CD4-positive, alpha-beta T cell (primary cell): ENCODE results near the gene SMIM41. TPM values are rescaled to one million over a fixed set of nuclear protein-coding genes. Genes with fewer than 3 reads are reported as not detected.
A peak's percentile ranks its signal among the peaks of the same experiment; 100 is the strongest.

Source experiments
- ATAC-seq: fragments of 200-7000 bp; cut with Tn5 transposase; one replicate; pipeline ENCODE4 v1.10.0; 2022; ENCODE audit warnings: mild to moderate bottlenecking; ENCODE audit not compliant: poor library complexity
- CTCF ChIA-PET: fragments of 350-600 bp; sonication (Branson Sonifier 250); formaldehyde crosslinking; loops from one replicate; lab custom pipeline; 2021; ENCODE audit warnings: antibody characterized with exemption, inconsistent platforms; lab: Charles Lee
- POLR2A ChIA-PET: fragments of 350-600 bp; sonication (Branson Sonifier 250); formaldehyde crosslinking; loops from one replicate; lab custom pipeline; 2021; ENCODE audit warnings: antibody characterized with exemption, inconsistent platforms; lab: Charles Lee
- DNase-seq, 14 experiments: peaks; one replicate each; pipeline ENCODE4 v3.0.0-alpha.2; 2013 to 2020; ENCODE audit warnings: mixed read lengths in 2 of 14
- H3K27ac ChIP-seq, 2 donors: one replicate each; pipeline versions ENCODE4 v1.5.1 to v1.7.0; 2013; ENCODE audit warnings: low read length in 2 of 2, low read depth in 1 of 2, mild to moderate bottlenecking in 1 of 2
- H3K27me3 ChIP-seq, 2 experiments: 1 replicate in 1 of 2; 2 replicates in 1 of 2; pipeline versions ENCODE4 v1.6.1 to v1.7.0; 2013; ENCODE audit warnings: low read length in 2 of 2, control low read depth in 1 of 2, mild to moderate bottlenecking in 1 of 2, moderate library complexity in 1 of 2; ENCODE audit not compliant: insufficient read depth in 2 of 2, control insufficient read depth in 1 of 2
- H3K36me3 ChIP-seq: one replicate; pipeline ENCODE4 v1.6.1; 2013; ENCODE audit warnings: low read length, control low read depth; ENCODE audit not compliant: insufficient read depth
- H3K4me1 ChIP-seq: one replicate; pipeline ENCODE4 v1.6.1; 2013; ENCODE audit warnings: low read length, control low read depth; ENCODE audit not compliant: insufficient read depth
- H3K4me3 ChIP-seq: one replicate; pipeline ENCODE4 v1.5.1; 2013; ENCODE audit warnings: mild to moderate bottlenecking, low read length, moderate library complexity
- H3K9me3 ChIP-seq, 2 experiments: 1 replicate in 1 of 2; 2 replicates in 1 of 2; pipeline versions ENCODE4 v1.6.1 to v1.7.0; 2013; ENCODE audit warnings: low read length in 2 of 2, mild to moderate bottlenecking in 2 of 2, control low read depth in 1 of 2, moderate library complexity in 1 of 2; ENCODE audit not compliant: control insufficient read depth in 1 of 2, insufficient read depth in 1 of 2
- H3K27ac Mint-ChIP-seq: one replicate; pipeline ENCODE4 v1.8.0; 2020; ENCODE audit warnings: mixed read lengths
- H3K27me3 Mint-ChIP-seq: one replicate; pipeline ENCODE4 v1.8.0; 2021; ENCODE audit warnings: mixed read lengths
- H3K36me3 Mint-ChIP-seq: one replicate; pipeline ENCODE4 v1.8.0; 2021; ENCODE audit warnings: low read depth, mixed read lengths
- H3K4me1 Mint-ChIP-seq: one replicate; pipeline ENCODE4 v1.8.0; 2021; ENCODE audit warnings: low read depth, mixed read lengths
- H3K4me3 Mint-ChIP-seq: one replicate; pipeline ENCODE4 v1.8.0; 2020; ENCODE audit warnings: mild to moderate bottlenecking, mixed read lengths
- H3K9me3 Mint-ChIP-seq: one replicate; pipeline ENCODE4 v1.8.0; 2020; ENCODE audit warnings: mixed read lengths
- intact Hi-C, 2 experiments: fragments of 100-400 bp; cut with DNase I in 1 of 2; cut with micrococcal nuclease in 1 of 2; formaldehyde crosslinking; loops; one replicate each; pipeline versions ENCODE4 v1.15.1 to v1.9.0; 2023 to 2025; cut with DNase I, micrococcal nuclease
- total RNA-seq, 174 experiments: library from RNA in 2 of 174; stranded (reverse) in 2 of 174; gene quantifications; one replicate each; pipeline ENCODE4 v1.2.3 and lab custom pipeline; 2021 to 2026
- TF ChIP-seq, protein P1 (sequence below): fragments of 200-600 bp; IDR thresholded peaks from one replicate; pipeline ENCODE4 v1.8.0; 2022; ENCODE audit warnings: antibody characterized with exemption, mild to moderate bottlenecking

Gene SMIM41
- total RNA-seq, 2 experiments from 2014 or later = not detected

DNA sequence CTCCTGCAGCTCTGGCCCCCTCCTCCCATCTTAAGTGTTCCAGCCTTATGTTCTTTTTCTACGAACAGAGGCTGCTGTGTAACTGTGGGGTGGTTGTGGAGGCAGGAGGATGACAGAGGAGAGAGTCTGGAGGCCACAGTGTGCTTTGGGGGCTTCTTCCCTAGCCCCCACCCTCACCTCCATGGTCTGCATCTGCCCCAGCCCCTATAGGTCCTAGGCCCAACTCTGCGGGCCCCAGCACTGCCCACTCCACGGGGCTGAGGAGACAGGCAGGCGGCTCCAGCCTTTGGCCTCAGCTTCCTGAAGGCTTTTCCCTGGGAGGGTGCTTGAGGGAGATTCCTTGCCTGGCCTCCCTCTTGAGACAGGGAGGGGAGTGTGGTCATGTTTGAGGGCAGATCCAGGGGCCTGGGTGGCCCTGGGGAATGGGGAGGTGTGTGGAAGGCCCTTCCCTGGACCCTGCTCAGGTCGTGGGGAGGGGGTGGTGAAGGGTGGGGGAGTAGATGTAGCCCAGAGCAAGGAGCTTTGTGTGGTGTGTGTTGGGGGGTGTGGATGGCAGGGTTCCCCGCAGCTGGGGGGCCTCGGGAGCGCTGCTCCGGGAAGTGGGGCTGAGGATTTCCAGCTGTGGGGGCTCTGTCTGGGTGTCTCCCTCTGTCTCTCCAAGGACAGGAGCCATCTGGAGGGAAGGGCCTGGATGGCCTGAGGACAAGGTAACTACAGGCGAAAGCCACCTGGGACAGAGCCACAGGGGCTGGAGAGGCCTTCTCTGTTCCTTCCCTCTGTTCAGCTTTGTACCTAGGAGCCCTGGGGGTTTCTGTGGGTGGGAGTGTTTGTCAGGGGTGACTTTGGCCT is 1.1 kb downstream of the SMIM41 start:
- no peak for DNase-seq
- Histone ChIP-seq H3K36me3 (peaks cover 30% of the 10 kb centered on the region), H3K27me3 (no peaks in the 10 kb centered on the region), H3K9me3 (no peaks in the 10 kb centered on the region), H3K27ac (no peak overlapping the region), H3K4me1 (peaks cover 18% of the 10 kb centered on the region), H3K4me3 (no peak overlapping the region)
- CTCF ChIA-PET = interaction anchor here (7.2 kb wide), 1 partner anchor 55 kb away, joined by 103 read pairs; no protein-coding TSS in a partner anchor
- Mint-ChIP-seq H3K27me3 (no peaks in the 10 kb centered on the region), H3K4me3 (no peak overlapping the region), H3K9me3 (no peaks in the 10 kb centered on the region), H3K4me1 (peaks cover 16% of the 10 kb centered on the region), H3K36me3 (peaks cover 34% of the 10 kb centered on the region), H3K27ac (no peak overlapping the region)
- ATAC-seq = no peak
- intact Hi-C loops = no loop called here
- POLR2A ChIA-PET = interaction anchor here (0.6 to 3.3 kb wide), 3 partner anchors 55 to 138 kb away, joined by 3 to 23 read pairs (median 3); no protein-coding TSS in a partner anchor
- TF ChIP-seq, protein P1, sequence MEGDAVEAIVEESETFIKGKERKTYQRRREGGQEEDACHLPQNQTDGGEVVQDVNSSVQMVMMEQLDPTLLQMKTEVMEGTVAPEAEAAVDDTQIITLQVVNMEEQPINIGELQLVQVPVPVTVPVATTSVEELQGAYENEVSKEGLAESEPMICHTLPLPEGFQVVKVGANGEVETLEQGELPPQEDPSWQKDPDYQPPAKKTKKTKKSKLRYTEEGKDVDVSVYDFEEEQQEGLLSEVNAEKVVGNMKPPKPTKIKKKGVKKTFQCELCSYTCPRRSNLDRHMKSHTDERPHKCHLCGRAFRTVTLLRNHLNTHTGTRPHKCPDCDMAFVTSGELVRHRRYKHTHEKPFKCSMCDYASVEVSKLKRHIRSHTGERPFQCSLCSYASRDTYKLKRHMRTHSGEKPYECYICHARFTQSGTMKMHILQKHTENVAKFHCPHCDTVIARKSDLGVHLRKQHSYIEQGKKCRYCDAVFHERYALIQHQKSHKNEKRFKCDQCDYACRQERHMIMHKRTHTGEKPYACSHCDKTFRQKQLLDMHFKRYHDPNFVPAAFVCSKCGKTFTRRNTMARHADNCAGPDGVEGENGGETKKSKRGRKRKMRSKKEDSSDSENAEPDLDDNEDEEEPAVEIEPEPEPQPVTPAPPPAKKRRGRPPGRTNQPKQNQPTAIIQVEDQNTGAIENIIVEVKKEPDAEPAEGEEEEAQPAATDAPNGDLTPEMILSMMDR = no peak

DNA sequence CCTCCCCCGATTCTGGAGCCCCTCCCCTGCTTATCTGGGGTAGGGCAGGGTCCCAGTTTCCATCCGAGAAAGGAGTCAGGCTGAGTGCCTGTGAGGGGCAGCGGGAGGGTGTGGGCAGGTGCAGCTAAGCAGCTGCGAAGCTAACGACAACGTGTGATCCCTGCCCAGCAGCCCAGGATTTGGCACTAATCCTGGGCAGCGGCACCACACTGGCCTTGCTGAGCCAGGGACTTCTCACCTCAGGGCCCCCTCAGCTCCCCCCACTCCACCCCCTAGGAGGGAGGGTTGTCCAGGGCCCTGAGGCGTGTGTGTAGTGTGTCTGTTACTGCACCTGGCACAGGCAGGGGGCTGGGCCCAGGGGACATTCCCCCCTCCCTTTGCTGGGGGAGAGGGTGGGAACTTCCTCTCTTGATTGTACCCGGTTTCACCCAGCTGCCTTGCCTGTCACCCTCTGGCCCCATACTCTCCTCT is 1.8 kb downstream of the SMIM41 start:
- Mint-ChIP-seq H3K27me3 (no peaks in the 10 kb centered on the region), H3K36me3 (peaks cover 29% of the 10 kb centered on the region), H3K4me3 (no peak overlapping the region), H3K9me3 (no peaks in the 10 kb centered on the region), H3K27ac (peak overlapping the region; percentile 45), H3K4me1 (peaks cover 16% of the 10 kb centered on the region)
- intact Hi-C loops = no loop called here
- peaks cover 26% of the 10 kb centered on the region for H3K36me3 ChIP-seq
- TF ChIP-seq, protein P1 = no peak
- ATAC-seq (peak; percentile 76), DNase-seq (peak in 5 of 14 experiments; percentile 7 to 49 (median 17))
- ChIA-PET POLR2A (interaction anchor here (1.5 to 3.3 kb wide), 2 partner anchors 56 to 58 kb away, joined by 3 to 23 read pairs; no protein-coding TSS in a partner anchor), CTCF (interaction anchor here (7.2 kb wide), 1 partner anchor 56 kb away, joined by 103 read pairs; no protein-coding TSS in a partner anchor)
- no peaks in the 10 kb centered on the region for H3K27me3 ChIP-seq
- H3K4me3 ChIP-seq = no peak overlapping the region
- H3K4me1 ChIP-seq = peaks cover 18% of the 10 kb centered on the region
- H3K27ac ChIP-seq = no peak overlapping the region
- no peaks in the 10 kb centered on the region for H3K9me3 ChIP-seq

DNA sequence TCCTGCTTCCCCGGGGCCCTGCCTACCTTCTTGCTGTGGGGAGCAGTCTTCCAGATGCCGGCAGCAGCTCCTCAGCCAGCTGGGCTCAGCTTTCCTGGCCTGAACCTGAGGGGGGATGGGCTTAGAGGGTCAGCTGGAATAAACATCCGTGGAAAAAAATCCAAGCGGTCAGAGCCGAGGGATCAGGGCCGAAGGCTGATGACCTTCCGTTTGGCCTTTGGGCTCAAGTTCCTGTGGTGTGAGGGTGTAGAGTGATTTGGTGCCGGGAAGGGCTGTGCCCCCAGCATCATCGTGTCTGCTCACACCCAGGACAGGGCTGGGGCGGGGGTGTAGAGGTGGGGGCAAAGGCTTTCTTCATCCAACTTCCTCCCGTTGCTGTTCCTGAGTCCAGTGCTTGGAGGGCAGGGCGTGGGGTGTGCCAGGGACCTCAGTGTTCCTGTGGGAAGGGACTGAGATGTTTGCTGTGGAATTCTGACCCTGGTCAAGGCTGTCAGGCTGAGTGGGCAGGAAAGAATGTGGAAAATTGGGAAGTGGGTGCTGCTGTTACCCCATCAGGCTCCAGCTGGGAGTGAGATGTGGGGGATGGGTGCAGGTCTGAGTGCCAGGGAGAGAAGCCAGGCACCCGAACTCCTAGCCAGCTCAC is 2.6 kb downstream of the SMIM41 start:
- DNase-seq (no peak), ATAC-seq (no peak)
- Mint-ChIP-seq H3K4me1 (peaks cover 16% of the 10 kb centered on the region), H3K27me3 (no peaks in the 10 kb centered on the region), H3K9me3 (no peaks in the 10 kb centered on the region), H3K36me3 (peaks cover 20% of the 10 kb centered on the region), H3K4me3 (no peak overlapping the region), H3K27ac (peak overlapping the region; percentile 45)
- H3K4me3 ChIP-seq = no peak overlapping the region
- peaks cover 17% of the 10 kb centered on the region for H3K36me3 ChIP-seq
- H3K27me3 ChIP-seq = no peaks in the 10 kb centered on the region
- intact Hi-C loops = no loop called here
- POLR2A ChIA-PET = interaction anchor here (1.5 to 3.3 kb wide), 2 partner anchors 57 to 59 kb away, joined by 3 to 23 read pairs; no protein-coding TSS in a partner anchor
- H3K9me3 ChIP-seq = no peaks in the 10 kb centered on the region
- H3K27ac ChIP-seq = no peak overlapping the region
- CTCF ChIA-PET = interaction anchor here (1.2 to 7.2 kb wide), 3 partner anchors 31 to 57 kb away, joined by 6 to 103 read pairs (median 7); partner anchors contain the start of gene NR4A1
- H3K4me1 ChIP-seq = peaks cover 18% of the 10 kb centered on the region
- TF ChIP-seq, protein P1 = no peak
